K562 (cell line): ENCODE measurements around the gene RAB38.

Experiments used
- BDP1 ChIP-seq: IDR thresholded peaks from 3 replicates; pipeline ENCODE4 v1.6.1; 2011; ENCODE audit not compliant: insufficient read length, insufficient read depth
- CREB1 ChIP-seq, 2 experiments: sonication (generic) in 1 of 2; formaldehyde crosslinking in 1 of 2; IDR thresholded peaks; 2 replicates each; pipeline versions ENCODE4 v1.6.1 to v1.8.0; 2012 to 2022; ENCODE audit warnings: inconsistent platforms in 1 of 2, mild to moderate bottlenecking in 1 of 2, missing genetic modification reagents in 1 of 2, moderate library complexity in 1 of 2
- CTCF ChIP-seq, 3 experiments: IDR thresholded peaks in 2 of 3; conservative IDR thresholded peaks in 1 of 3; 2 replicates each; pipeline ENCODE4 v1.5.1; 2011 to 2012; ENCODE audit warnings: low read length in 3 of 3, mild to moderate bottlenecking in 3 of 3, control low read depth in 2 of 3, improper control_type of control experiment in 1 of 3, inconsistent platforms in 1 of 3, low read depth in 1 of 3, mixed read lengths in 1 of 3, moderate library complexity in 1 of 3; ENCODE audit not compliant: insufficient read depth in 2 of 3
- DNMT1 ChIP-seq: fragments of 450-650 bp; IDR thresholded peaks from 2 replicates; pipeline ENCODE4 v1.6.1; 2016; ENCODE audit warnings: antibody characterized with exemption, mild to moderate bottlenecking
- GTF2F1 ChIP-seq: IDR thresholded peaks from 2 replicates; pipeline ENCODE4 v1.6.1; 2011; ENCODE audit warnings: low read depth, low read length, improper control_type of control experiment
- MLX ChIP-seq, 2 experiments: fragments of 450-650 bp in 1 of 2; sonication (generic) in 1 of 2; formaldehyde crosslinking; conservative IDR thresholded peaks; 2 replicates each; pipeline versions ENCODE4 v1.4.0 to v1.8.1; 2020 to 2022; ENCODE audit warnings: mild to moderate bottlenecking in 1 of 2, missing genetic modification reagents in 1 of 2
- MXI1 ChIP-seq: IDR thresholded peaks from 2 replicates; pipeline ENCODE4 v1.6.1; 2011; ENCODE audit warnings: low read depth, mild to moderate bottlenecking, improper control_type of control experiment, low read length
- NR1H2 ChIP-seq: sonication (generic); formaldehyde crosslinking; IDR thresholded peaks from 2 replicates; pipeline ENCODE4 v1.4.0; 2020; ENCODE audit warnings: mild to moderate bottlenecking, missing genetic modification reagents
- PPARD ChIP-seq: fragments of 250-450 bp; sonication (Bioruptor Pico); IDR thresholded peaks from 2 replicates; pipeline ENCODE4 v1.8.0; 2022; ENCODE audit warnings: inconsistent platforms, mild to moderate bottlenecking, moderate library complexity
- SIN3A ChIP-seq, 2 experiments: fragments of 150-350 bp in 1 of 2; IDR thresholded peaks; 2 replicates each; pipeline ENCODE4 v1.6.1; 2011 to 2016; ENCODE audit warnings: borderline replicate concordance in 2 of 2, low read depth in 2 of 2, low read length in 2 of 2, mild to moderate bottlenecking in 2 of 2, moderate library complexity in 2 of 2; ENCODE audit not compliant: control insufficient read depth in 1 of 2
- SREBF1 ChIP-seq: fragments of 150-350 bp; IDR thresholded peaks from 2 replicates; pipeline ENCODE4 v1.6.1; 2014; ENCODE audit warnings: antibody characterized with exemption, low read depth, low read length, borderline replicate concordance
- TAF1 ChIP-seq: IDR thresholded peaks from 2 replicates; pipeline ENCODE4 v1.6.1; 2011; ENCODE audit warnings: mild to moderate bottlenecking, low read length, moderate library complexity; ENCODE audit not compliant: insufficient read depth, control insufficient read depth, severe bottlenecking; ENCODE audit errors: extremely low read depth
- ZBED1 ChIP-seq: IDR thresholded peaks from 2 replicates; pipeline ENCODE4 v1.6.1; 2014

GRCh38 chr11:88139865-88140264 lies 35.4 kb downstream of the RAB38 start:
- no peak for TF ChIP-seq PPARD (CRISPR knock-in tag)
- no peak for TF ChIP-seq CREB1 (IDR thresholded peaks at IDR 0.05)
- TF ChIP-seq CREB1 (CRISPR knock-in tag; IDR thresholded peaks at IDR 0.05), result no peak
- TF ChIP-seq CTCF (IDR thresholded peaks at IDR 0.05 in 2 of 3, conservative IDR thresholded peaks at IDR 0.05 in 1 of 3; ENCODE audit: insufficient read depth in 2 of 3, low read depth in 1 of 3, low read length in 3 of 3), result no peak
- TF ChIP-seq SREBF1, result no peak
- no peak for TF ChIP-seq NR1H2 (CRISPR knock-in tag)
- no peak for TF ChIP-seq MLX (CRISPR knock-in tag; conservative IDR thresholded peaks at IDR 0.05)
- TF ChIP-seq TAF1, result no peak
- no peak for TF ChIP-seq ZBED1
- TF ChIP-seq GTF2F1, result no peak
- no peak for TF ChIP-seq MXI1
- TF ChIP-seq BDP1, result no peak
- no peak for TF ChIP-seq DNMT1
- no peak for TF ChIP-seq SIN3A (IDR thresholded peaks at IDR 0.05; ENCODE audit: borderline replicate concordance in 2 of 2, control insufficient read depth in 1 of 2, low read depth in 2 of 2, low read length in 2 of 2)
